ENCODE measurements around the gene CDK5RAP2.

CDK5RAP2 gene

DNA sequence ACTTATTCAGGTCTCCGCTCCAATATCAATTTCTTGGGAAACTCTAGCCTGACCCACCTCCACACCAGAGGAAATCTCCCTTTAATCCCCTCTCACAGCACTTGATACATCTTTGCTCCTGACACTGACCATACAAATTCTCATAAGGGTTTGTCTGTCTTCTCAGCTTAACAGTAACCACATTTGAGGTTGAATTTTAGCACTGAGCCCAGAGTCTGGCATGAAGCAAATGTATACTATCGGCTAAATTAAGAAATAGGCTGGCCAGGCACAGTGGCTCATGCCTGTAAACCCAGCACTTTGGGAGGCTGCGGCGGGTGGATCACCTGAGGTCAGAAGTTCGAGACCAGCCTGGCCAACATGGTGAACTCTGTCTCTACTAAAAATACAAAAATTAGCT lies 9.7 kb downstream of the CDK5RAP2 start:
- TF ChIP-seq, protein P1, sequence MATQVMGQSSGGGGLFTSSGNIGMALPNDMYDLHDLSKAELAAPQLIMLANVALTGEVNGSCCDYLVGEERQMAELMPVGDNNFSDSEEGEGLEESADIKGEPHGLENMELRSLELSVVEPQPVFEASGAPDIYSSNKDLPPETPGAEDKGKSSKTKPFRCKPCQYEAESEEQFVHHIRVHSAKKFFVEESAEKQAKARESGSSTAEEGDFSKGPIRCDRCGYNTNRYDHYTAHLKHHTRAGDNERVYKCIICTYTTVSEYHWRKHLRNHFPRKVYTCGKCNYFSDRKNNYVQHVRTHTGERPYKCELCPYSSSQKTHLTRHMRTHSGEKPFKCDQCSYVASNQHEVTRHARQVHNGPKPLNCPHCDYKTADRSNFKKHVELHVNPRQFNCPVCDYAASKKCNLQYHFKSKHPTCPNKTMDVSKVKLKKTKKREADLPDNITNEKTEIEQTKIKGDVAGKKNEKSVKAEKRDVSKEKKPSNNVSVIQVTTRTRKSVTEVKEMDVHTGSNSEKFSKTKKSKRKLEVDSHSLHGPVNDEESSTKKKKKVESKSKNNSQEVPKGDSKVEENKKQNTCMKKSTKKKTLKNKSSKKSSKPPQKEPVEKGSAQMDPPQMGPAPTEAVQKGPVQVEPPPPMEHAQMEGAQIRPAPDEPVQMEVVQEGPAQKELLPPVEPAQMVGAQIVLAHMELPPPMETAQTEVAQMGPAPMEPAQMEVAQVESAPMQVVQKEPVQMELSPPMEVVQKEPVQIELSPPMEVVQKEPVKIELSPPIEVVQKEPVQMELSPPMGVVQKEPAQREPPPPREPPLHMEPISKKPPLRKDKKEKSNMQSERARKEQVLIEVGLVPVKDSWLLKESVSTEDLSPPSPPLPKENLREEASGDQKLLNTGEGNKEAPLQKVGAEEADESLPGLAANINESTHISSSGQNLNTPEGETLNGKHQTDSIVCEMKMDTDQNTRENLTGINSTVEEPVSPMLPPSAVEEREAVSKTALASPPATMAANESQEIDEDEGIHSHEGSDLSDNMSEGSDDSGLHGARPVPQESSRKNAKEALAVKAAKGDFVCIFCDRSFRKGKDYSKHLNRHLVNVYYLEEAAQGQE (IDR thresholded peaks at IDR 0.05; ENCODE audit: insufficient read depth in 1 of 2, low read depth in 2 of 2, low read length in 2 of 2) = no peak
- TF ChIP-seq SIN3A (IDR thresholded peaks at IDR 0.05; ENCODE audit: borderline replicate concordance, insufficient read depth, low read length) = no peak
- TF ChIP-seq FOXP2 (optimal IDR thresholded peaks at IDR 0.05; ENCODE audit: borderline replicate concordance, extremely low read depth, extremely low read length, insufficient read depth) = no peak
- no peak for TF ChIP-seq TAF1 (IDR thresholded peaks at IDR 0.05; ENCODE audit: borderline replicate concordance, insufficient read depth, low read length)
- TF ChIP-seq POLR2AphosphoS5 (IDR thresholded peaks at IDR 0.05; ENCODE audit: low read depth, low read length) = no peak

DNA sequence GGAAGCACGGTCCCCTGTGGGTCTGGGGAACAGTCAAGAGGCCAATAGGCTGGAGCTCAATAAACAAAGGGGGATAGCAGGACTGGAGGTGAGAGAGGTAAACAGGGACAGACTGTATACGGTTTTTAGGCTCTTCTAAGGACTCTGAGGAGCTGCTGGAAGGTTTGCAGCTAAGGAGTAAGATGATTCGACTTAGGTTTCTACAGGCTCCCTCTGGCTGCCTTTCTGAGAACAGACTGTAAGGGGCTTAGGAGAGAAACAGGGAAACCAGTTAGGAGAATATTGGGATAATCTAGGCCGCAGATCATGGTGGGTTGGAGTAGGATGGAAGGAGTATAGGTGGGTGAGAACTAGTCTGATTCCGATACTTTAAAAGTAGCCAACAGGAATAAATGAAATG lies 10.4 kb downstream of the CDK5RAP2 start:
- TF ChIP-seq TAF1 (IDR thresholded peaks at IDR 0.05; ENCODE audit: borderline replicate concordance, insufficient read depth, low read length) (no peak), POLR2AphosphoS5 (IDR thresholded peaks at IDR 0.05; ENCODE audit: low read depth, low read length) (no peak), FOXP2 (optimal IDR thresholded peaks at IDR 0.05; ENCODE audit: borderline replicate concordance, extremely low read depth, extremely low read length, insufficient read depth) (no peak), SIN3A (IDR thresholded peaks at IDR 0.05; ENCODE audit: borderline replicate concordance, insufficient read depth, low read length) (no peak)
- TF ChIP-seq, protein P1 (IDR thresholded peaks at IDR 0.05; ENCODE audit: insufficient read depth in 1 of 2, low read depth in 2 of 2, low read length in 2 of 2) = no peak

DNA sequence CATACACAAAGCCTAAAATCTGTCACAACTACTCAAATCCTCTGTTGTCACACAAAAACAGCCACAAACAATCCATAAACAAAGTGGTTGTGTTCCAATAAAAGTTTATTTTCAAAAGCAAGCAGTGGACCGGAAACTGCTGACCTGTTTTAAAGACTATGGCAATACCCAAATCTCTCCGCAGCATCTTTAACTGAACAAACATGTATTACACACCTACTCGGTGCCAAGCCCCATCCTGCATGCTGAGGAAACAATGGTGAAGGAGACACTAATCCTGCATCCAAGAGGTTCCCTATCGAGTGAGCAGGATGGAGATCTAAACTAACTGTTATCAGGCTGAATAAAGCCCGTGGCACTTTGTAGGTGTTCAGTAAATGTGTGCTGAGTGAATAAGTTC lies 11.2 kb downstream of the CDK5RAP2 start:
- TF ChIP-seq TAF1 (IDR thresholded peaks at IDR 0.05; ENCODE audit: borderline replicate concordance, insufficient read depth, low read length) (no peak), POLR2AphosphoS5 (IDR thresholded peaks at IDR 0.05; ENCODE audit: low read depth, low read length) (no peak), FOXP2 (optimal IDR thresholded peaks at IDR 0.05; ENCODE audit: borderline replicate concordance, extremely low read depth, extremely low read length, insufficient read depth) (no peak), SIN3A (IDR thresholded peaks at IDR 0.05; ENCODE audit: borderline replicate concordance, insufficient read depth, low read length) (no peak)
- TF ChIP-seq, protein P1 (IDR thresholded peaks at IDR 0.05; ENCODE audit: insufficient read depth in 1 of 2, low read depth in 2 of 2, low read length in 2 of 2) = no peak

DNA sequence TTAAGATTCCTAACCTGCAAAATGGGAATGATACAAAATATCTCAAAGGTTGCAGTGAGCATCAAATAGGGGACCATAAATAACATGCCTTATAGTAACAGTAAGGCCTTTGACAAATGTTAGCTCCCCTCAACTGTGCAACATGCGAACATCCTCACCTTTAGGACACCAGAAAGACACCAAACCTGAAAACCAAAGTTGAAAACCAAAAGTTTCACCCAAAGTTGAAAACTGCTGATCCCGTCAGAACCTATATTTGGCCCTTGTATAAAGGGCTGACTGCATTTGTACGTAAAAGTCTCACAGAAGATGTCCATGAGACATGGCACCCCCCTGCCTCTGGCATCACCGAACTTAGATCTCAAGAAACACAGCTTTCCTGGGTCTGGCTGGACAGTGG lies 12.1 kb downstream of the CDK5RAP2 start:
- TF ChIP-seq SIN3A (IDR thresholded peaks at IDR 0.05; ENCODE audit: borderline replicate concordance, insufficient read depth, low read length) (no peak), FOXP2 (optimal IDR thresholded peaks at IDR 0.05; ENCODE audit: borderline replicate concordance, extremely low read depth, extremely low read length, insufficient read depth) (no peak), POLR2AphosphoS5 (IDR thresholded peaks at IDR 0.05; ENCODE audit: low read depth, low read length) (no peak), TAF1 (IDR thresholded peaks at IDR 0.05; ENCODE audit: borderline replicate concordance, insufficient read depth, low read length) (no peak)
- TF ChIP-seq, protein P1 (IDR thresholded peaks at IDR 0.05; ENCODE audit: insufficient read depth in 1 of 2, low read depth in 2 of 2, low read length in 2 of 2) = no peak

DNA sequence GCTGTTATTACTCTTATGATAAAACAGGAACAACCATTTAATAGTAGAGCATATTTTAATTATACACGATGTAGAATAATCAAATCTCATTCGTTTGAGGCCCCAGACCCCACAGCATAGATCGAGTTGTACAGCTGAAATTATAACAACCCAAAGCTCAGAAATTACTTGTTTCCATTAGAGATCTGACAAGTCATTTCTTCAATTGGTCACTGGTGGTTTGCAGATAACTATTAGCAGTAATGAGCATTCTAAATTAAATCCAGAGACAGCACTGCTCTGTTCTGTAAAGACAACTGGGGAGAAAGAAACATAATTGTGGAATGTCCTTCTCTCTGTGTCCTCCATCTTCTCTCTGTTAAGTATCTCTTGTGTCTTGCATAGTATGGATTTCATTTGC lies 12.9 kb downstream of the CDK5RAP2 start:
- TF ChIP-seq POLR2AphosphoS5 (IDR thresholded peaks at IDR 0.05; ENCODE audit: low read depth, low read length) = no peak
- TF ChIP-seq, protein P1 (IDR thresholded peaks at IDR 0.05; ENCODE audit: insufficient read depth in 1 of 2, low read depth in 2 of 2, low read length in 2 of 2) = no peak
- no peak for TF ChIP-seq TAF1 (IDR thresholded peaks at IDR 0.05; ENCODE audit: borderline replicate concordance, insufficient read depth, low read length)
- TF ChIP-seq SIN3A (IDR thresholded peaks at IDR 0.05; ENCODE audit: borderline replicate concordance, insufficient read depth, low read length) = no peak
- no peak for TF ChIP-seq FOXP2 (optimal IDR thresholded peaks at IDR 0.05; ENCODE audit: borderline replicate concordance, extremely low read depth, extremely low read length, insufficient read depth)

Data from PFSK-1 (cell line).